ENCODE data around the gene C7orf57.
A peak's percentile ranks its signal among the peaks of the same experiment; 100 is the strongest.
"Not testable (repeated sequence)": the region's sequence is repeated elsewhere in the genome, so short reads cannot be mapped to it uniquely, and the experiment has no call there.

C7orf57 gene

DNA sequence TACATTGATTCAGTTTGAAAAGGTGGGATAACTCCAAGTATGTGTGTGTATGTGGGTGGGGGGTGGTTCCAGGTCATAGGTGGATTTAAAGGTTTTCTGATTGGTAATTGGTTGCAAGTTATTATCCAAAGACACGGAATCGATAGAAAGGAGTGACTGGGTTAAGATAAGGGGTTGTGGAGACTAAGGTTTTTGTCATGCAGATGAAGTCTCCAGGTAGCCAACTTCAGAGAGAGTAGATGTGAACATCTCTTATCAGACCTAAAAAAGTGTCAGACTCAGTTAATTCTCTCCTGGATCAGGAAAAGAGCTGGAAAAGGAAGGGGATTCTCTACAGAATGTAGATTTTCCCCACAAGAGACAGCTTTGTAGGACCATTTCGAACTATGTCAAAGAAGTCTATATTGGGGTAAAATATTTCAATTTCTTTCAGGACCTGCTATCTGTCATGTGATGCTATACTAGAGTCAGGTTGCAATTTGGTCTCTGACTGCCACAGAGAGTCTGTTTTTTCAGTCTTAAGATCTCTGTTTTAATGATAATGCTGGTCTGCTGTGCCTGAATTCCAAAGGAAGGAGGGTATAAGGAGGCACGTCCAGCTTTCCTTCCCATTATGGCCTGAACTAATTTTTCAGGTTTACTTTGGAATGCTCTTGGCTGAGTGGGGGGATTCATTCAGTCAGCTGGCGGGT, 3.6 kb downstream of the C7orf57 start:
- no peak for DNase-seq

DNA sequence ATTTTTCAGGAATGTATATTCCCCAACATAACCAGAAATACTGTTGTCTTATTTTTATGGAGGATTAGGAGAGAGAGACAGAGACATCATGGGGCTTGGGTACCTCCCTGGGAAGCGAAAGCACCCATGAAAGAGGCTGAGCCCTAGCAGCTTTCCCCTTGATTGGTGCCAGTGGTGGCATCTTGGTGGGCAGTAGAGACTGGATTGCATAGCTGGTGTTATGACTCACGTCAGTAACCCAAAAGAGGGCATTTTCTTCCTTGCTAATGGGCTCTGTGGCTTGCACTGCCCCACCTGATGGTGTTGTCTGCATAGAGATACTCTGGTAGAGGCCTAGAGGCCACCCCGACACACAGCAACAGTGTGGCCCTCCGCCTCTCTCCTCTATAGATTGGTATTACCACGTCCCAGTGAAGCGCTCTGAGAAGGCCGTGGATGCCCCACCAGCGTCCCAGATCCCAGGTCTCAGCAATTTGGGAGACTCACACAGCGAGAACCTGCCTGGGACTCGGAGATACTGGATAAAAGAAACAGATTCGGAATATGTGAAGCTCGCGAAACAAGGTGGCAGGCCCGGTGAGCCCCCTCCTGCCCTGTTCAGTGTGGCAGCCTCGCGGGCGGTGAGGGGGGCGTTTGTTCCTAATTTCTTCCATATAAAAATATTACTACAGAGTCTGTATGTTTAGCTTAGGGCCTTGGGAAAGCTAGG, 5.8 kb downstream of the C7orf57 start:
- no peak for DNase-seq

DNA sequence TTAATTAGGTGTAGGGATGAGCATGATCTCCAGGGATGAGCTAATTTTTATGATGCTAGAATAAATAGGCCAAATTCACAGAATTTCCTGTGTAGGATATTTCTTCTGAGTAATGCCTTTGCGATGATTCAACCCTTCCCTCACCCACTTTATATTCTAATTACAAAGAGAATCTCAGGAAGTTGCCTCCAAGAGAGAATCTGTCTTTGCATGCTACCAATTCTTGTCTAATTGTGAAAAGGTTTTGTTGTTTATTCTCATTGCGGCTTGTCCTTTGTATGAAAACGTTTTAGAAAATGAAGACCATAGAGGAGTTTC, 6.3 kb downstream of the C7orf57 start:
- no peak for DNase-seq

DNA sequence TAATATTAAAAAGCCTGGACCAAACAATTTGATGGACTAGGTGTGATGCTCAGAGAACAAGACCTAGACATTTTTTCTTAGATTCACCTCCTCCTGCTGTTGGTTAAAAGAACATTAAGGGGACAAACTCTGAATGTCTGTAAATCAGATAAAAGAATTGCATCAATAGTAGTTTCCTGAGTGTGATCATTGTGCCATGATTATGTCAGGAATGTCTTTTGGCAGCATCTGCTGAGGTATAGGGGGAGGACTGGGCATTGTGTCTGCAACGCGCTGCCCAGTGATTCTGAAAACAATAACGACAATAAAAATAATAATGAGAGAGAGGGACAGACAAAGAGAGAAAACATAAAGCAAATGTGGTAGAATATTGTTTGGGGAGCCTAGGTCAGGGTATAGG, 6.9 kb downstream of the C7orf57 start:
- no peak for DNase-seq

DNA sequence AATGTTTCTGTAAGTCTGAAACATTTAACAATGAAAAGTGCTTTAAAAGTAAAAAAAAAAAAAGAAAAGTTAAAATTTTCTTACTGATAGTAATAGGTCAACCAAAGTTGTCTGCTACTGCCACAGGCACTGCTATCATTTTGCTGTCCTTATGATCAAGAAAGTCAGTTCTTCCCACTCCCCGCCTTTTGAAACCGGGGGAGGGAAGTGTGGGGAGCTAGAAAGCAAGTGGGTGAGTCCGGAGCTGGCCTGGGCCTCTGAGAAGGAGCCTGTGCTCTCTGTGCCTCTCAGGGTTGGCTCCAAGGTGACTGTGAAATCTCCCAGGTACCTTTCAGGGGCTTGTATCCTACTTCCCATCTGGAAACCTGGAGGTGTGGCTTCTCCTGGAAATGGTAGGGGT, 7.3 kb downstream of the C7orf57 start:
- DNase-seq: no peak

DNA sequence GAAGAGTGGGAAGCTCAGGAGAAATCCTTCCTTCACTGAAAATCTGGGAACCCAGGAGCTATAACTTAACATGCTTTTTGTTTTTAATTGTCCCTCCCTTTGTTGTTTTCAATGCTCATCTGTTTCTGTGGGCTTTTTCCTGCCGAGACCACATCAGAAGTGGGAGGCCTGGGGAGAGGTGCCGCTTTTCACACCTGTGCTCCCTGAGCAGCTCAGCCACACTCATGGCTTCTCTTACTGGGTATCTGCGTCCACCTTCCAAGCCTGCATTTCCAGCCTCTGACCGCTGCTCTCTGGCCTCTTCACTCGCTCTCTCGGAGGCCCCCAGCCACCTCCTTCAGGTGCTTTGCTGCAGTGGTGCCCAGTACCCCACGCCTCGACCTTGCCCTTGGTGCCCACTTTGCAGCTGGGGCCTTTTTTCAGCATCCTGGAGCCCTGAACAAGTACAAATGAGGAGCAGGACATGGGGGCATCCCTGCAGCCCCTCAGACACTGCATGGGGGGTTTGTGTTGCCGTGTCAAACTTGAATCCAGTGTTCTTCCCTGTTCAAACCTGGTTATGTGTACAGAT, 9.9 kb downstream of the C7orf57 start:
- DNase-seq: no peak

DNA sequence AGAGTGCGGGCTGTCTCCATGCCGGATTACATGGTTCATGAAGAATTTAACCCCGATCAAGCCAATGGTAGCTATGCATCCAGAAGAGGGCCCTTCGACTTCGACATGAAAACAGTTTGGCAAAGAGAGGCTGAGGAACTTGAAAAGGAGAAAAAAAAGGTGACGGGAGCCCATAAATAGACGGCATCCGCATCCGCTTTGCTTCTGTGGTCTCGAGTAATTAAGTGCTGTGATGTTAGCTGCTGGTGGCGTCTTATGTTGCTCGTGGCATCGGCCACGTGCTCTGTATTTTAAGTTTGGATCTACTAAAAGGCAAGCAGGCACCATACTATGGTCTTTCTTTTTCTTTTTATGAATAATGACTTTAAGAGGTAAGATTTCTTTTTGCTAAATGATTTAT, 11.1 kb downstream of the C7orf57 start:
- DNase-seq: no peak

DNA sequence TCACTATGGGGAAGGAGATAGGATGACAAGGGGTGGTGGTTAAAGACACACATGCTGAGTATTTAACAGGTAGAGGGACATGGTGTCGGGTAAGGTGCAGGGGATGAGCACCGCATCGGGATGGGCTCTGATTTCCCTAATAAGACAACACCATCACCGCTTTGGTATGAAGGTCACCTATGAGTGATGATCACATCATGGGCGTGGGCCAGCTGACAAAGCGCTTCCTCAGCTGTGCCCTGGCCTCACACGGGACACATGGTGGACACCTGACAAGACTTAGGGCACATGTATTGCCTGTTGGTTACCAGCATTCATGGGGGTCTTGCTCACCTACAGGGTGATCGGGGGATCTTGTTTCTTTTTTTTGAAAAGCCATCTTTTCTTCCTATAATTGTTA, 12.8 kb downstream of the C7orf57 start:
- DNase-seq: no peak

DNA sequence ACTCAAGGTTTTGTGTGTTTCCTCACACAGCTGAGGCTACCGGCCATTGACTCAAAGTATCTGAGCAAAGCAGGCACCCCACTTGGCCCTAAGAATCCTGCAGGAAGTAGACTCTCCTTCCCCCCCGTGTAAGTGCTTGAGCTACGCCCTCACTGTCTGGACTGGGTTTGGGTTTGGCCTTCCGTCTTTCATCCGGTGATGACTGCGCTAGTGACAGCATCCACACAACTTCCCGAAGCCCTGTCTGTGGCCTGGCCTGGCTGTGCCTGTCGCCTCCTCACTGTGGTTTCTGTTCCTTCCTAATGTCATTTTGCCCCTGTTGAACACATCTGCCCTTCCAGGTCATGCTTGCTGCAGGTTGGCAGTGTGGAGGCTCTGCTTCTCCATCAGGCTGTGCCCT, 14.5 kb downstream of the C7orf57 start:
- no peak for DNase-seq

DNA sequence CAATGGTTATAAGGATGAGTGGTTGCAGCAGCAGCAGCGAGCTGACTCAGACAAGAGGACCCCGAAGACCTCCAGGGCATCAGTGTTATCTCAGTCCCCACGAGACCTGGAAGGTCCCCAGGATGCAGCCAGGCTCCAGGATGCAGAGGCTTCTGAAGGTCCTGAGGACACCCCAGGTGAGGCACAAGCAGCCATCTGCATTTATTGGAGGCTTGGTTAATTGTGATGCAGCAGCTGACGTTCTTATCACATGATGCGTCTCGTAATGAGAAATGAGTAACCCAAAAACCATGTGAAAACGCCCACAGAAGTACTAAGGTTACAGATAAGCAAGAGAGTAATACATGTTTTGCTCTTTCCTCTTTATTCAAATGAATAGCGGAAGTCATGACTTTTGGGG, 17.4 kb downstream of the C7orf57 start:
- no peak for DNase-seq

DNA sequence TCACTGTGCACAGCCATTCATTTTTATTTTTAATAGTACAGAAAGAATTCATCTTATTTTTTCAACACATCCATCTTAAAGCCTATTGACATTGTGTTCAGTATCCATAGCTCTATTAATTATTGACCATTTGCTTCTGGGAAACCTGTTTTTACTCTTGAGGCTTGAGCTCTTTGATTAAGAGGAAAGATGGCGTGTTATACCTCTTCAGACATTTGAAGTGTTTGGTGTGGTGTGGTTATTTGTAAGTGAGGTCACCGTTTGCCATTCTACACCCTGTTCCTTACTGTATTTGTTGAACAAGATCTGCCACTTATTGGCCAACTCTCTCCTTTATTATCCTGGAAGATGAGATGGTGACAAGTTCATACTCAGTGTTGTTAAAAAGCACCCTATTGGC, 18.4 kb downstream of the C7orf57 start:
- DNase-seq: no peak

DNA sequence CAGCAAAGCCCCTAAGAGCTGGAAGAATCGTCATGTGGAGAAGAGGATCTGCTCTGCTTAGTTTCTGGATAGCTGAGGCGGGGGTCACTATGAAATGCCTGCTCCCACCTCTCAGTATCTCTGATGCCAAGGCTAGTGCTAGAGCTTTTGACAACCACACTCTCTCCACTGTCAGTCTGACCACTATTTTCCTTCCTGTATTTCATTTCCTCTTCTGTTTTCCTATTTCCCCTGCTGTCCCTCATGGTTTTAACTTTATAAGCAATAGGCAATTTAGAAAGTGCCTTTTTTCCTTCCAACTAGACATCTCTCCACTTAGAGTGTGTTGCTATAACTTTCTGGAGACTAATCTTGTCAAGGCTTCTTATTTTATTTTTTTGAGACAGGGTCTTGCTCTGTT, 23.6 kb downstream of the C7orf57 start:
- no peak for DNase-seq

DNA sequence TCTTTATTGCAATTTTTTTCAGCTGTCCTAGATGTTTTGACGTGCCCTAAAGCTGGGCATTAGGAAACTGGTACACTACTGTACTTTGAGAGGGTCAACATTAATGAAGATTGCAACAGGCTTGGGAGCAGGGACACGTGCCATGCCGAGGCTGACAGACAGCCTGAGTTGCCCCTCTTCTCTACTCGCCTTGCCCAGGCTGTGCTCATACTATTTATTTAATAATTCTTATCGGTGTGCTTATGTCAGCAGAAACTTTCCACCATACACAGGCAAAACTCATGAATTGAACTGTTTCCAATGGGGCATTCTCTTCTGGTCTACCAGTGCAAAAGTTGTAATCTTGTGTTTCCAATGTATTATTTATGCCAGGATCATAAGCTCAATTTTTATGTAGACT, 24.4 kb downstream of the C7orf57 start:
- DNase-seq: no peak

DNA sequence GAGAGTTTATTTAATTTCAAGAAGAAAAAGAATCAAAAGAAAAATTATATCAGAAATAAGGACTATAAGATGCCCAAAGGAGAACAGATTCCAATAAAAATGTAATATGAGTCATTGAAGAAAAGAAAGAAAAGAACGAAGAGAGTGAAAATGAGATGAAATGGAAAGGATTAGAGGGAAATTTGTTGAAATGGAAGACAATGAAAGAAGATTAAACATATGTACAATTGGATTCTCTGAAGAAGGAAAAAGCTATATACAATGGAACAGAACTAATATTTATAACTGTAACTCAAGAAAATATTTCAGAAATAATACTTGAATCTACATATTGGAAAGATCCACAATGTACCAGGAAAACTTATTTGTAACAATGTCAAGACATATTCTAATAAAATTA, 28.6 kb downstream of the C7orf57 start:
- no peak for DNase-seq

DNA sequence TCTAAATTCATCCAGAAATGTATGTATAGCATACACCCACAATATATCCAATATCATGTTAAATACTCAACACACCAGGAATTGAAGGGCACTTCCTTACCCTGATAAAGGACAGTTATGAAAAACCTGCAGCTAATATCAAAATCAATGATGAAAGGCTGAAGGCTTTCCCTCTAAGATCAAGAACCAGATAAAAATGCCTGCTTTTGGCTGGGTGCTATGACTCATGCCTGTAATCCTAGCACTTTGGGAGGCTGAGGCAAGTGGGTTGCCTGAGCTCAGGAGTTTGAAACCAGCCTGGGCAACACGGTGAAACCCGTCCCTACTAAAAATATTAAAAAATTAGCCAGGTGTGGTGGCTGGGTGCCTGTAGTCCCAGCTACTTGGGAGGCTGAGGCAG, 32.1 kb downstream of the C7orf57 start:
- DNase-seq: no peak

DNA sequence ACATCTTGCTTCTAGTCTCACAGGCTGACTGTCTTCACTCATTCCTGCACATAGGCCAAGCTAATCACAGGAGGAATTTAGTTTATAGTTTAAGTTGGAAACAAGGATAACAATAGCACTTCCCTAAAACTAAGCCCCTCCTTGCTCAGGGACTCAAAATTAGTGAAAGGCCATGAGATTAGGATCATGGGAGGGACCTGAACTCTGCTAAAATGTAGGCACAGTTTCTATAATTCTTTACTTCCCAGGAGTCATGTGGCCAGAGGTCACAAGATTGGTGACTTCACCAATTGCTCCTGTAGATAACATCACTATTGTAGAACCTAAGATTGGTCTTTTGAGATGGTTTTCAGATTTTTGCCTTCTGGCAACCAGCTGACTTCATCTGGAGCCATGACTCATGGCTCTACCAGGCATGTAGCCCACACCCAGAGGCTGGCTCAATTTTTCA, 38.9 kb downstream of the C7orf57 start:
- DNase-seq: no peak

DNA sequence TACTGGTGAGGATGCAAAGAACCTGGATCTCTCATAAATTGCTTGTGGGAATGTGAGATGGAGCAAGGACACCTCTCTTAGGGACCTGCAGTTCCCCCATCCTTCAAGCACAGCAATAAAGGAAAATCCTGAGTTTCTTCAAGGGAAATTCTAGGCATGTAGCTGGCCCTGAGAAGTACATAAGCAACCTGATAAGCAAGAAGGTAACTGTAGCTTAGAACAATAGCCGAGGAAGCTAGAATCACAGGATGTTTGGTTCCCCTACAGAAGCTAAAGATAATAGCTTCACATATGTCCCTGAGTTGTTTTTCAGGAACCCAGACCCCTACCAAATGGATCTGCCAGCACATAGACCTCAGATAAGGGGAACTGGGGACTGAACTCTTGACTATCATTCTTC, 42.1 kb downstream of the C7orf57 start:
- no peak for DNase-seq

DNA sequence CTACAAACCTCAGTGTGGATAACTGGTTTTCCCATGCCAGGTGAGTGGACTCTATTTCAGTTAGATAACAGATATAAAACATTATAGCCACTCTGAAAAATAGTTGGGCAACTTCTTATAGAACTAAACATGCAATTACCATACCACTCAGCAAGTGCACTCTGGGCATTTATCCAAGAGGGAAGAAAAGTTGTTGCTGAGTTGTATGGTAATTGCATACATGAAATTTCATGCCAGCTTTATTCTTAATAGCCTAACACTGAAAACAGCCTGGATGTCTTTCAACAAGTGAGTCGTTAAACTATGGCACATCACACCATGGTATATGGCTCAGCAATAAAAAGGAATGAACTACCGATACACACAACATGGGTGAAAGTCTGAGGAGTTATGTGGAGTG, 43.1 kb downstream of the C7orf57 start:
- DNase-seq: peak; percentile 17

DNA sequence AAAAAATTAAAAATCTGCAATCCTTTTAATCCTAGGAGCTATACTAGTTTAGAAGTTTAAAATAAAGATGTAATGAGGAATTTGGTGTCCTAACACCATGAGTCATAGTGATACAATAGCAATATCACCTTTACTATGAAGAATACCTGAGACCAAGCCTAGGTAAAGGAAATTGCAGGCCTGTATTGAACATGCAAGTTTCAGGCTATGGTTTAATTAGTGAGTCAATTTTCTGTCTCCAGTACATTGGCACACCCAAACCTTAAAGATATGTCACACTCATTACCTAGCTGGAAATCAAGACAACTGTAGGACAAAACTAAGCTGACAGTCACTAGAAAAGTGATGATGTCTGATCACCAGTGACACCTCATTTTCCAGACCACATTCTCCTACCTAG, 47.0 kb downstream of the C7orf57 start:
- not testable (repeated sequence) for DNase-seq

DNA sequence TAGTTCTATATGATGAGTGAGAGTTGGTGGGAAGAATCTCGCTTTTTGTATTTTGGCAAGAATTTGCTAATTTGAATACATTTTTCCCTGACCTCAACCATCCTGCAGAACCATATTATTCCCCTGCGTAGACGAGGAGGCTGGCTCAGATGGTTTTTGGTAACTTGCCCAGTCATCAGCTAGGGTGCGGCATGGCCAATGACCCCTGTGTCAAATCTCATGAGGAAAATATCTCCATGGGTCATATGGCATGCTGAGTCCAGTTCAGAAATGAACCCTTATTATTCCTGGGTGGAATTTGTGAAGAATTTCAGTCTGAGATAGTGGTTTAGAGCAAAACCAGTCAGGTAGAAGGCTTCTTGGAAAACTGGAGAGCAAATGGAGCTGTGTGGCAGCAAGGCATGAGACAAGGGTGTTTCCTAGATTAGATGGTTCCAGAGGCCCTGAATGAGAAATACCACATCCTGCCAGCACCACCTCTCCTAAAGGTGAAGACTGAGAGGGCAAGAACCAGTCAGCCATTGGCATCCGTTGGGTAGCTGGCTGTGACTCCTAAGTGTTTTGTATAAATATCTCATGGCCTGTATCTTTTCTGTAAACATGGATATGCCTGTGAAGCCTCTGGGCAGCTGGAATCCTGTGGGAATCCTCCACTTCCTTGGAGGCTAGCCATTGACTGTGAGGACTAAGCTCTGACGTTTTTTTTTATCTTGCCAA, 47.9 kb downstream of the C7orf57 start:
- no peak for DNase-seq

DNA sequence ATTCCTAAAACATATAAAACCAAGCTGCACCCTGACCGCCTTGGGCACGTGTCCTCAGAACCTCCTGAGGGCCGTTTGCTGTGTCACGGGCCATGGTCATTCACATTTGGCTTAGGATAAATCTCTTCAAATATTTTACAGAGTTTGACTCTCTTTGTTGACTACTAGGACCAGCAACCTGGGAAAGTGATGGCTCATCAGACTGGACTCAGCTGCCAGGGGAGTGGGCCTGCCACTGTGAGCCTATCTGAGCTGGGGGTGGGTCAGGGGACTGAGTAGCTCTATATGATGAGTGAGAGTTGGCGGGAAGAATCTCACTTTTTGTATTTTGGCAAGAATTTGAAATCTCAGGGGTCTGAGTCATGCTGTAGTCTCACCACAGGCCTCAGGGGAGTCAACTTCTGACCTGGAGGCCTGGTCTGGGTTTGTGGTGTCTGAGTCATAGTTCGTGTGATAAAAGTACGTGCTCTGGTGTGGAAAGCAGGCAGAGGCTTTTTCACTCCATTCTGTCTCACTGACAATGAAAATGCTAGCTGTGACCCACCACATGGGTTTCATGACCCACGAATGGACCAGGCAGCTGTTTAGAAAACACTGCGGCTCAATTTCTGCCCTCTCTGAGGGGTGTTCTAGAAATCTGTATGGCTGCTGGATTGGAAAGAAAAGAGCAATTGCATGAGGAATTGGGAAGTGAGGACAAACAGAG, 49.5 kb downstream of the C7orf57 start:
- DNase-seq: no peak

DNA sequence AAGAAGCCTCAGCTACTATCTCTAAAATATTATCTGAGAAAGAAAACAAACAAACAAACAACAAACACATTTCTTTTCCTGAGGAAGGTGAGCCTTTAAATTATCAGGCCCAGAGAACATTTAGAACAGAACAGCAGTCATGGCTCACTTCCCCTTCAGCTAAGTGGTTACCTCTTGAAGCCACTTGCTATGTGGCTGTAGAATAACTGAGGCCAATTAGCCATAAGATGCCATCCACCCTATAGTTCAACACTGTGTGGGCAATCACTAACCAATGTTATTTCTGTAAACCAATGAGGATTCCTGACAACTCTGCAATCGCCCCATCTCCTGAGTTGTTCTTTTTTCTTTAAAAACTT, 50.1 kb downstream of the C7orf57 start:
- DNase-seq: peak; percentile 4

DNA sequence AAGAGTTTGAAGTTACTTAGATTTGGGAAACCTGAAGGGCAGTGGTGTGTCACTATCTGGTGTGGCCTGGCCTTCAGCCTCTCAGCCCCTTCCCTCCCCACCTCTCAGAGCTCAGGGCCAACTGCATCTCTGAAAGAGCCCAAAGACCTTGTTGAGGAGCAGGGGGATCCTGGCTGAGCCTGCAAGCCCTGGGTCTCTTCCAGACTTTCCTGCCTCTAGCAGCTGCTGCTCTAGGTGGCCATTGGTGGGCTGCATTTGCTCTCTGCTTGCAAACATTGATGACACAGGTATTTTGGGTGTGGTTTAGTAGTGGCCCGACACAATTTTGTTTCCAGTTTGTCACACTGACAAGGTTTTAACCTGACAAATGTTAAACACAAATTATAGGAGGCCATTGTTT, 50.6 kb downstream of the C7orf57 start:
- DNase-seq: no peak

DNA sequence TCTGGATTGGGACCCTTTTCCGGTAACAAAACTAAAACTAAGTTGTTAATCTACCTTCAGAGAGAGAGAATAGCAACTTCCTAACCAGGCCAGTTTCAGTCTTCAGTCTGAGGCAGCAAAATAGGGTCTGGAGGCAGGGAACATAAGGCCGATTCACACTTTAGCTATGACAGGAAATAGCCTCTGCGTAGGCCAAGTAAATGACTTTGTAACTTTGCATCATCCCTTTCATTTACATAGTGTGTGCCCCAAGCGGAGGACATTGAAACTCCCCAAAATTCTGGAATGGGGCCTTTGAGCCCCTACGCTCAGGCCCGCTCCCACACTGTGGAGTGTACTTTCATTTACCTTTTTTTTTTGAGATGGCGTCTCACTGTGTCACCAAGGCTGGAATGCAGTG, 52.0 kb downstream of the C7orf57 start:
- no peak for DNase-seq

All from DMS79 treated with DMSO at 0.1 percent for 48 hours (cell line).